ENCODE data around the gene IGLON5.

IGLON5 gene

GRCh38 chr19:51339313-51339686, 27.9 kb downstream of the IGLON5 start:
- DNase-seq (ENCODE audit: low spot score) = no peak
- peak overlapping the region; percentile 89 for H3K27ac Mint-ChIP-seq
- H3K27me3 Mint-ChIP-seq (ENCODE audit: low read depth) = no peaks in the 10 kb centered on the region
- H3K9me3 Mint-ChIP-seq = no peaks in the 10 kb centered on the region
- peak overlapping the region; percentile 91 for H3K4me3 Mint-ChIP-seq
- H3K36me3 Mint-ChIP-seq (ENCODE audit: low read depth) = peaks cover 2% of the 10 kb centered on the region
- peaks cover 24% of the 10 kb centered on the region for H3K4me1 Mint-ChIP-seq (ENCODE audit: low read depth)

GRCh38 chr19:51339687-51340656, 28.5 kb downstream of the IGLON5 start:
- Mint-ChIP-seq H3K4me1 (ENCODE audit: low read depth) (peaks cover 26% of the 10 kb centered on the region), H3K9me3 (no peaks in the 10 kb centered on the region), H3K36me3 (ENCODE audit: low read depth) (peaks cover 5% of the 10 kb centered on the region), H3K27ac (peak overlapping the region; percentile 89), H3K4me3 (peak overlapping the region; percentile 91), H3K27me3 (ENCODE audit: low read depth) (no peaks in the 10 kb centered on the region)
- peak; percentile 94 for DNase-seq (ENCODE audit: low spot score)

GRCh38 chr19:51341066-51341465, 29.6 kb downstream of the IGLON5 start:
- peaks cover 26% of the 10 kb centered on the region for H3K4me1 Mint-ChIP-seq (ENCODE audit: low read depth)
- no peaks in the 10 kb centered on the region for H3K27me3 Mint-ChIP-seq (ENCODE audit: low read depth)

DNA sequence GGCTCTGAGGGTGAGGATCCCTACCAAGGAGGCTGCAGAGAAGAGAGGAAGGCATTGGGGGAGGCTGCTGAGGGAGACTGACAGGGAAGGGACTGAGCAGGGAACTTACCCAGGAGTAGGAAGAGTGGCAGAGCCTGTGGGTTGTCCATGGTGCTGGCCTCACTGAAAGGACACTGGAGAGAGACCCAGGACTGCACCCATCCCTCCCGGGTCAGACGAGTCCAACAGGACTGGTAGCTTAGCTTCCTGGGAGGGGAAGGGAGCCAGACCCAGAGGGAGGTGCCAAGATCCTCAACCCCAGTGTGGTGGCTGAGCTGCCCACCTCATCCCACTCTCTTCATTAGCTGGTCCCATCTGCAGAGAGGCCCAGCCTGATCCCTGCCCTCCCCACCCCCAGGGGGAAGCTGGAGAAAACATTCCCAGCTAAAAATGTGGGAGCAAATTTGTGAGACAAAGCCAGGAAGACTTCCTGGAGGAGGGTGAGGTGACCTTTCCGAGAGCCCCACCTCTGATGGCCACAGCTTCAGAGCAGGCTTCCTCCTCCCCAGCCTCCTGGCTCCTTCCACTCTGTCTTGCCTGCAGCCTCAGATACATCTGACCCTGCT, 30.6 kb downstream of the IGLON5 start, which contains the start of gene VSIG10L:
VSIG10L (minus strand) TSS at position 164 of the 605 bp plus-strand sequence; CDS start at position 149, 15 bp downstream.
- Mint-ChIP-seq H3K27me3 (ENCODE audit: low read depth) (no peaks in the 10 kb centered on the region), H3K4me3 (peak within 1 kb of the TSS; percentile 79), H3K4me1 (ENCODE audit: low read depth) (peaks cover 26% of the 10 kb centered on the region), H3K27ac (peak within 1 kb of the TSS; percentile 62), H3K9me3 (no peaks in the 10 kb centered on the region), H3K36me3 (ENCODE audit: low read depth) (peaks cover 13% of the 10 kb centered on the region)
- DNase-seq (ENCODE audit: low spot score) = no peak

More at GRCh38 chr19:51341066-51341465, 29.6 kb downstream of the IGLON5 start:
- DNase-seq (ENCODE audit: low spot score) = no peak
- H3K27ac Mint-ChIP-seq = peak overlapping the region; percentile 62
- peaks cover 10% of the 10 kb centered on the region for H3K36me3 Mint-ChIP-seq (ENCODE audit: low read depth)
- H3K4me3 Mint-ChIP-seq = peak overlapping the region; percentile 79
- no peaks in the 10 kb centered on the region for H3K9me3 Mint-ChIP-seq

GRCh38 chr19:51342631-51343569, 31.5 kb downstream of the IGLON5 start:
- H3K36me3 Mint-ChIP-seq (ENCODE audit: low read depth) = peaks cover 18% of the 10 kb centered on the region
- no peaks in the 10 kb centered on the region for H3K9me3 Mint-ChIP-seq
- H3K27ac Mint-ChIP-seq = peak overlapping the region; percentile 3
- H3K27me3 Mint-ChIP-seq (ENCODE audit: low read depth) = no peaks in the 10 kb centered on the region
- H3K4me3 Mint-ChIP-seq = no peak overlapping the region
- DNase-seq (ENCODE audit: low spot score) = no peak
- peaks cover 26% of the 10 kb centered on the region for H3K4me1 Mint-ChIP-seq (ENCODE audit: low read depth)

DNA sequence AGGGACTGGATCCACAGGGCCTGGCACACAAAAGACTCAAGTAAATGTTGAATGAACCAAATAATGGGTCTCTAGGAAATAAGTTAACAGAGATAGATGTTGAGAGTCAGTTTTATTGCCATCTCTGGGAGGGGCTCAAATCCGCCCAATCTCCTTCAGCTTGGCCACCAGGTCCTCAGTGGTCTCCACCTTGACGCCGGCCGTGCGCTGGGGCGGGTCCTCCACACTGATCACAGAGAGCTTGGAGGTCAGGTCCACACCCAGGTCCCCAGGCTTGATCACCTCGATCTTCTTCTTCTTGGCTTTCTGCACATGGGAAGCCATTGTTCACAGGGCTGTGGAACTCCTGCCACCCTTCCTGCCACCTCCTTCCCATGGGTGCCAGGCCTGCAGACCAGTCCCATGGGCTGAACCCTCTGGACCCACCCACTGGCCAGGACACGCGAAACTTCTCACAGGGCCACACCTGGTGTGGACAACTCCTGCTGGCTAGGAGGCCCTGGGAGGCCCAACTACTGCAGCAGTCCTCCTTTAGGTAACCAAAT, 33.7 kb downstream of the IGLON5 start:
- H3K9me3 Mint-ChIP-seq = no peaks in the 10 kb centered on the region
- H3K27me3 Mint-ChIP-seq (ENCODE audit: low read depth) = no peaks in the 10 kb centered on the region
- no peak for DNase-seq (ENCODE audit: low spot score)
- H3K36me3 Mint-ChIP-seq (ENCODE audit: low read depth) = peaks cover 21% of the 10 kb centered on the region
- H3K4me1 Mint-ChIP-seq (ENCODE audit: low read depth) = peaks cover 17% of the 10 kb centered on the region
- H3K4me3 Mint-ChIP-seq = no peak overlapping the region
- H3K27ac Mint-ChIP-seq = no peak overlapping the region

DNA sequence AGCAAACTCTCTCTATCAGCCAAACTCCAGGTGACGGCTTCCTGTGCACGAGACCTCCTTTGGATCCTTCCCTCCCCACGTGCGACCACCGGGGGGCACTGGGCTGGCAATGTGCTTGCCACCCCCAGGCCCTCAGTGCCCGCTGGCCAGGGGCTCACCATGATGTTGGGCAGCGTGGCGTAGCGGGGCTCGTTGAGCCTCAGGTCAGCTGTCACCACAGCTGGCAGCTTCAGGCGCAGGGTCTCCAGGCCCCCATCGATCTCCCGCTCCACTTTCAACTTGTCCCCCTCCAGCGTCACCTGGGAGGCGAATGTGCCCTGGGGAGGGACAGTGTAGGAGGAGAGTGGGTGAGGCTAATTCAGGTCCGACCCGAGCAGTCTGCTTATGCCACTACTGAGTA, 35.3 kb downstream of the IGLON5 start:
- DNase-seq (ENCODE audit: low spot score) = no peak
- Mint-ChIP-seq H3K4me3 (no peak overlapping the region), H3K9me3 (no peaks in the 10 kb centered on the region), H3K36me3 (ENCODE audit: low read depth) (peaks cover 34% of the 10 kb centered on the region), H3K27me3 (ENCODE audit: low read depth) (no peaks in the 10 kb centered on the region), H3K27ac (no peak overlapping the region), H3K4me1 (ENCODE audit: low read depth) (peaks cover 17% of the 10 kb centered on the region)

DNA sequence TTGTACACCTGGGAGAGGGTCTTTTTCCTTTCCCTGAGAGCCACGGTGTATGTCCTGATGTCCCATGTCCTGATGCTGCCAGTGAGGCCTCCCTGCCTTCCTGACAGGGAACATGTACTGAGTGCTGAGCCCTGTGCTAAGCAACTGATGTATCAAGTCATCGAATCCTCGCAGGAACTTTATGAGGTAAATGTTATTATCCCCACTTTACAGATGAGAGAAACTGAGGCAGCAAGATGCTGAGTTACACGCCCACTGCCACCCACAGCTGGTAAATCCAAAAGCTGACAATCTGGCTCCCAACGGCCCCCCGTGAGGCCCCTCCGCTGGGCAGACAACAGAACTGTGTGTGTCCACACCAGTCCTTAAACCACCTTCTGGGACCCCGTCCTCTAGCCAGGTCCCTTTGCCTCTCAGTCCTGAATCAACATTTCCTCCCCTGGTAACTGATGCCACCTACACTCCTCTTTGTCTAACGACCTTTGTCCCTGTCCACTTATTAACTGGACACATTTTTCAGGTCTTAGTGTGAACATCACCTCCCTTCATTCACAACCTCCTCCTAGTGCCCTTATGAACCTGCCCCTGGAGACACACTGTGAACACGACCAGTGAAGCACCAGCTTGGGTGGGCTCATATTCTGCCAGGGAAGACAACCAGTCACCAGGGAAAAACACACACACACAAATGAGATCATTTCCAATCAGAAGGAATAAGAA, 35.9 kb downstream of the IGLON5 start:
- Mint-ChIP-seq H3K9me3 (no peaks in the 10 kb centered on the region), H3K27ac (no peak overlapping the region), H3K4me3 (no peak overlapping the region), H3K36me3 (ENCODE audit: low read depth) (peaks cover 41% of the 10 kb centered on the region), H3K27me3 (ENCODE audit: low read depth) (no peaks in the 10 kb centered on the region), H3K4me1 (ENCODE audit: low read depth) (peaks cover 16% of the 10 kb centered on the region)
- DNase-seq (ENCODE audit: low spot score) = no peak

DNA sequence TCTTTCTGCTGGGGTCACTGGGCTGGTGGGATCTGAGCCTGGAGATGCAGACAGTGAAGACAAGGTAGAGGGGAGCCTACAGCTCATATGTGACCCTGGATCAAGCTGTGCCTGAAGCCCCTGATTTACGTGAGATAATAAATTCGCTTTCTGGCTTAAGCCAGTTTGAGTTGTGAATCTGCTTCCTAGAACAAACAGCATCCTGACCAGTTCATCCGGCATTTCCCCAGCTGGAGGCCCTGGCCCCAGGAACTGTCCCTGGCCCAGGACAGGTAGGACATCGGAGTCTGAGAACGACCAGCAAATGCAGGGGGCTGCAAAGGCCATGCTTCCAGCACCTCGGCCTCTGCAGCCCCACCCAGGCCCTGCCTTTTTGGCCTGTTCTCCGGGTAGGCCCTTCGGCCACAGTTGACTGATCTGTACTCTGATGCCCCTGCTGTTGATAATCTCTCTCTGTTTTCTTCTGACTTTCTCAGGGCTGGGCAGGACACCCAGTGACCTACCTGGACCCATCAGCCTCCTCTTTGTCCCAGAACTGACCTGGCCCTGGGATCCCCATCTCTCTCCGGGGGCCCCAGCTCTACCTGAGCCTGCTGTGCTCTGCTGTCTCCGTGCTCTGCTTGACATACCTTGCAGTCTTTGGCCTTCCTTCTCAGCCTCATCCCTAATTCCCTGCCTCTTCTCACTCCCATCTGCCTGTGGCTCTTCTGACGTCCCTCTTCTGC, 40.0 kb downstream of the IGLON5 start:
- DNase-seq (ENCODE audit: low spot score) = no peak
- peaks cover 24% of the 10 kb centered on the region for H3K4me1 Mint-ChIP-seq (ENCODE audit: low read depth)
- peaks cover 43% of the 10 kb centered on the region for H3K36me3 Mint-ChIP-seq (ENCODE audit: low read depth)
- H3K27ac Mint-ChIP-seq = peak overlapping the region; percentile 13
- H3K27me3 Mint-ChIP-seq (ENCODE audit: low read depth) = no peaks in the 10 kb centered on the region
- no peak overlapping the region for H3K4me3 Mint-ChIP-seq
- no peaks in the 10 kb centered on the region for H3K9me3 Mint-ChIP-seq

- H3K27ac Mint-ChIP-seq = no peak overlapping the region
- H3K4me3 Mint-ChIP-seq = no peak overlapping the region
- no peaks in the 10 kb centered on the region for H3K27me3 Mint-ChIP-seq (ENCODE audit: low read depth)
- peaks cover 32% of the 10 kb centered on the region for H3K4me1 Mint-ChIP-seq (ENCODE audit: low read depth)
- DNase-seq (ENCODE audit: low spot score) = no peak
- no peaks in the 10 kb centered on the region for H3K9me3 Mint-ChIP-seq
- peaks cover 40% of the 10 kb centered on the region for H3K36me3 Mint-ChIP-seq (ENCODE audit: low read depth)
These were observed 41.4 kb downstream of the IGLON5 start for GRCh38 chr19:51352783-51353360.

GRCh38 chr19:51354103-51354741, 42.8 kb downstream of the IGLON5 start:
- H3K4me1 Mint-ChIP-seq (ENCODE audit: low read depth) = peaks cover 37% of the 10 kb centered on the region
- H3K4me3 Mint-ChIP-seq = peak overlapping the region; percentile 72
- no peaks in the 10 kb centered on the region for H3K27me3 Mint-ChIP-seq (ENCODE audit: low read depth)
- DNase-seq (ENCODE audit: low spot score) = no peak
- no peaks in the 10 kb centered on the region for H3K9me3 Mint-ChIP-seq
- peak overlapping the region; percentile 89 for H3K27ac Mint-ChIP-seq
- peaks cover 42% of the 10 kb centered on the region for H3K36me3 Mint-ChIP-seq (ENCODE audit: low read depth)

GRCh38 chr19:51354742-51355148, 43.3 kb downstream of the IGLON5 start:
- Mint-ChIP-seq H3K4me3 (peak overlapping the region; percentile 72), H3K27me3 (ENCODE audit: low read depth) (no peaks in the 10 kb centered on the region), H3K27ac (peak overlapping the region; percentile 89), H3K36me3 (ENCODE audit: low read depth) (peaks cover 46% of the 10 kb centered on the region), H3K9me3 (no peaks in the 10 kb centered on the region), H3K4me1 (ENCODE audit: low read depth) (peaks cover 42% of the 10 kb centered on the region)
- peak; percentile 70 for DNase-seq (ENCODE audit: low spot score)
